GM19467 (cell line): ENCODE results near the gene FAM78A.

Source experiments
- ATAC-seq: cut with Tn5 transposase; IDR thresholded peaks from one replicate; pipeline ENCODE4 v1.9.1; 2021; ENCODE audit warnings: mild to moderate bottlenecking, moderate library complexity; ENCODE audit not compliant: unreplicated experiment

Gene FAM78A

GRCh38 chr9:131303381-131304321 lies 27.3 kb upstream of the FAM78A start:
- ATAC-seq: no peak

- ATAC-seq: no peak
These were observed 26.1 kb upstream of the FAM78A start for GRCh38 chr9:131302244-131303075.

- ATAC-seq: no peak
These were observed 24.1 kb upstream of the FAM78A start for GRCh38 chr9:131300444-131300843.

GRCh38 chr9:131299961-131300347 lies 23.6 kb upstream of the FAM78A start:
- ATAC-seq: no peak

- ATAC-seq: no peak
These were observed 23.1 kb upstream of the FAM78A start for GRCh38 chr9:131299346-131299960.

- ATAC-seq: no peak
These were observed 22.5 kb upstream of the FAM78A start for GRCh38 chr9:131298816-131299215.

- no peak for ATAC-seq
These were observed 22.0 kb upstream of the FAM78A start for GRCh38 chr9:131298341-131298740.

- no peak for ATAC-seq
These were observed 21.6 kb upstream of the FAM78A start for GRCh38 chr9:131297903-131298302.

- ATAC-seq: no peak
These were observed 20.7 kb upstream of the FAM78A start for GRCh38 chr9:131296906-131297500.

GRCh38 chr9:131296460-131296859 lies 20.1 kb upstream of the FAM78A start:
- ATAC-seq: no peak

- no peak for ATAC-seq
These were observed 16.6 kb upstream of the FAM78A start for GRCh38 chr9:131292937-131293336.

GRCh38 chr9:131291795-131292315 lies 15.5 kb upstream of the FAM78A start:
- no peak for ATAC-seq

- no peak for ATAC-seq
These were observed 14.6 kb upstream of the FAM78A start for GRCh38 chr9:131290767-131291370.

- no peak for ATAC-seq
These were observed 13.9 kb upstream of the FAM78A start for GRCh38 chr9:131290036-131290766.

- ATAC-seq: no peak
These were observed 13.2 kb upstream of the FAM78A start, which contains the start of gene PLPP7 for GRCh38 chr9:131289301-131290035. Gene PLPP7, plus strand, starts transcription at chr9:131289723. Its CDS starts 275 bp downstream, at chr9:131289998.

GRCh38 chr9:131288217-131288616 lies 11.9 kb upstream of the FAM78A start:
- no peak for ATAC-seq

GRCh38 chr9:131287359-131287758 lies 11.0 kb upstream of the FAM78A start:
- ATAC-seq: no peak

- ATAC-seq: no peak
These were observed 8.5 kb upstream of the FAM78A start for GRCh38 chr9:131284856-131285255.
